VCaP (cell line): ENCODE results near the gene ERICH3.

Experiments used
- H3K27ac ChIP-seq: fragments of 450-650 bp; 2 replicates; pipeline ENCODE4 v1.5.1; 2017
- CTCF ChIP-seq: fragments of 450-650 bp; conservative IDR thresholded peaks from 2 replicates; pipeline ENCODE4 v1.5.1; 2017; ENCODE audit warnings: mild to moderate bottlenecking, moderate library complexity

ERICH3 gene

GRCh38 chr1:74590288-74590687 lies 83.3 kb downstream of the ERICH3 start:
- no peak overlapping the region for H3K27ac ChIP-seq
- no peak for TF ChIP-seq CTCF

- no peak for TF ChIP-seq CTCF
- no peak overlapping the region for H3K27ac ChIP-seq
Observed at GRCh38 chr1:74587888-74588287, 85.7 kb downstream of the ERICH3 start.

- no peak for TF ChIP-seq CTCF
Observed at GRCh38 chr1:74586253-74586897, 87.2 kb downstream of the ERICH3 start.

GRCh38 chr1:74584185-74584584 lies 89.4 kb downstream of the ERICH3 start:
- TF ChIP-seq CTCF = no peak
- H3K27ac ChIP-seq = no peak overlapping the region

More at GRCh38 chr1:74586253-74586897, 87.2 kb downstream of the ERICH3 start:
- no peak overlapping the region for H3K27ac ChIP-seq

- no peak for TF ChIP-seq CTCF
- H3K27ac ChIP-seq = no peak overlapping the region
Observed at GRCh38 chr1:74583397-74583796, 90.2 kb downstream of the ERICH3 start.

GRCh38 chr1:74579425-74579824 lies 94.2 kb downstream of the ERICH3 start:
- H3K27ac ChIP-seq = no peak overlapping the region
- no peak for TF ChIP-seq CTCF

- no peak overlapping the region for H3K27ac ChIP-seq
- no peak for TF ChIP-seq CTCF
Observed at GRCh38 chr1:74578101-74578500, 95.5 kb downstream of the ERICH3 start.
